CD4-positive, alpha-beta T cell (primary cell): ENCODE measurements around the gene SAMHD1. TPM values are rescaled to one million over a fixed set of nuclear protein-coding genes. Genes with fewer than 3 reads are reported as not detected.

Experiments used
- ATAC-seq: fragments of 200-7000 bp; cut with Tn5 transposase; one replicate; pipeline ENCODE4 v1.10.0; 2022; ENCODE audit warnings: mild to moderate bottlenecking; ENCODE audit not compliant: poor library complexity
- CTCF ChIA-PET: fragments of 350-600 bp; sonication (Branson Sonifier 250); formaldehyde crosslinking; loops from one replicate; lab custom pipeline; 2021; ENCODE audit warnings: antibody characterized with exemption, inconsistent platforms; lab: Charles Lee
- POLR2A ChIA-PET: fragments of 350-600 bp; sonication (Branson Sonifier 250); formaldehyde crosslinking; loops from one replicate; lab custom pipeline; 2021; ENCODE audit warnings: antibody characterized with exemption, inconsistent platforms; lab: Charles Lee
- DNase-seq, 14 experiments: peaks; one replicate each; pipeline ENCODE4 v3.0.0-alpha.2; 2013 to 2020; ENCODE audit warnings: mixed read lengths in 2 of 14
- H3K27ac ChIP-seq, 2 donors: one replicate each; pipeline versions ENCODE4 v1.5.1 to v1.7.0; 2013; ENCODE audit warnings: low read length in 2 of 2, low read depth in 1 of 2, mild to moderate bottlenecking in 1 of 2
- H3K27me3 ChIP-seq, 2 experiments: 1 replicate in 1 of 2; 2 replicates in 1 of 2; pipeline versions ENCODE4 v1.6.1 to v1.7.0; 2013; ENCODE audit warnings: low read length in 2 of 2, control low read depth in 1 of 2, mild to moderate bottlenecking in 1 of 2, moderate library complexity in 1 of 2; ENCODE audit not compliant: insufficient read depth in 2 of 2, control insufficient read depth in 1 of 2
- H3K36me3 ChIP-seq: one replicate; pipeline ENCODE4 v1.6.1; 2013; ENCODE audit warnings: low read length, control low read depth; ENCODE audit not compliant: insufficient read depth
- H3K4me1 ChIP-seq: one replicate; pipeline ENCODE4 v1.6.1; 2013; ENCODE audit warnings: low read length, control low read depth; ENCODE audit not compliant: insufficient read depth
- H3K4me3 ChIP-seq: one replicate; pipeline ENCODE4 v1.5.1; 2013; ENCODE audit warnings: mild to moderate bottlenecking, low read length, moderate library complexity
- H3K9me3 ChIP-seq, 2 experiments: 1 replicate in 1 of 2; 2 replicates in 1 of 2; pipeline versions ENCODE4 v1.6.1 to v1.7.0; 2013; ENCODE audit warnings: low read length in 2 of 2, mild to moderate bottlenecking in 2 of 2, control low read depth in 1 of 2, moderate library complexity in 1 of 2; ENCODE audit not compliant: control insufficient read depth in 1 of 2, insufficient read depth in 1 of 2
- H3K27ac Mint-ChIP-seq: one replicate; pipeline ENCODE4 v1.8.0; 2020; ENCODE audit warnings: mixed read lengths
- H3K27me3 Mint-ChIP-seq: one replicate; pipeline ENCODE4 v1.8.0; 2021; ENCODE audit warnings: mixed read lengths
- H3K36me3 Mint-ChIP-seq: one replicate; pipeline ENCODE4 v1.8.0; 2021; ENCODE audit warnings: low read depth, mixed read lengths
- H3K4me1 Mint-ChIP-seq: one replicate; pipeline ENCODE4 v1.8.0; 2021; ENCODE audit warnings: low read depth, mixed read lengths
- H3K4me3 Mint-ChIP-seq: one replicate; pipeline ENCODE4 v1.8.0; 2020; ENCODE audit warnings: mild to moderate bottlenecking, mixed read lengths
- H3K9me3 Mint-ChIP-seq: one replicate; pipeline ENCODE4 v1.8.0; 2020; ENCODE audit warnings: mixed read lengths
- CTCF ChIP-seq: fragments of 200-600 bp; IDR thresholded peaks from one replicate; pipeline ENCODE4 v1.8.0; 2022; ENCODE audit warnings: antibody characterized with exemption, mild to moderate bottlenecking
- intact Hi-C, 2 experiments: fragments of 100-400 bp; cut with DNase I in 1 of 2; cut with micrococcal nuclease in 1 of 2; formaldehyde crosslinking; loops; one replicate each; pipeline versions ENCODE4 v1.15.1 to v1.9.0; 2023 to 2025; cut with DNase I, micrococcal nuclease
- total RNA-seq, 174 experiments: library from RNA in 2 of 174; stranded (reverse) in 2 of 174; gene quantifications; one replicate each; pipeline ENCODE4 v1.2.3 and lab custom pipeline; 2021 to 2026

Gene SAMHD1
- total RNA-seq, 2 experiments from 2014 or later, result 232 to 239 TPM

- Mint-ChIP-seq H3K27ac (no peak overlapping the region), H3K36me3 (no peaks in the 10 kb centered on the region), H3K4me3 (peak overlapping the region; percentile 85), H3K9me3 (no peaks in the 10 kb centered on the region), H3K4me1 (peaks cover 4% of the 10 kb centered on the region), H3K27me3 (peaks cover 37% of the 10 kb centered on the region)
- intact Hi-C loops, result no loop called here
- peaks cover 0 to 4% of the 10 kb centered on the region in 2 experiments for H3K9me3 ChIP-seq
- ChIA-PET POLR2A (interaction anchor here (1.1 kb wide), 1 partner anchor 21 kb away, joined by 3 read pairs; no protein-coding TSS in a partner anchor), CTCF (interaction anchor here (1.1 kb wide), 1 partner anchor 20 kb away, joined by 3 read pairs; no protein-coding TSS in a partner anchor)
- H3K4me1 ChIP-seq, result peaks cover 7% of the 10 kb centered on the region
- H3K27ac ChIP-seq, result no peak overlapping the region
- no peaks in the 10 kb centered on the region for H3K36me3 ChIP-seq
- no peak overlapping the region for H3K4me3 ChIP-seq
- TF ChIP-seq CTCF, result no peak
- DNase-seq (no peak), ATAC-seq (no peak)
- H3K27me3 ChIP-seq, result peaks cover 14 to 20% of the 10 kb centered on the region in 2 experiments
Observed at GRCh38 chr20:36866164-36866563, 85.3 kb downstream of the SAMHD1 start.

GRCh38 chr20:36865861-36866149 is 85.7 kb downstream of the SAMHD1 start:
- H3K27ac ChIP-seq, result no peak overlapping the region
- peaks cover 39% of the 10 kb centered on the region for H3K27me3 Mint-ChIP-seq
- ChIA-PET POLR2A (no interaction called here), CTCF (no interaction called here)
- H3K27me3 ChIP-seq, result peaks cover 14 to 20% of the 10 kb centered on the region in 2 experiments
- H3K4me1 Mint-ChIP-seq, result peaks cover 4% of the 10 kb centered on the region
- no peaks in the 10 kb centered on the region for H3K9me3 Mint-ChIP-seq
- peak overlapping the region; percentile 85 for H3K4me3 Mint-ChIP-seq
- no peak overlapping the region for H3K4me3 ChIP-seq
- no peaks in the 10 kb centered on the region for H3K36me3 Mint-ChIP-seq
- intact Hi-C loops, result no loop called here
- no peak overlapping the region for H3K27ac Mint-ChIP-seq
- no peak for TF ChIP-seq CTCF
- H3K9me3 ChIP-seq, result peaks cover 0 to 4% of the 10 kb centered on the region in 2 experiments
- no peaks in the 10 kb centered on the region for H3K36me3 ChIP-seq
- no peak for DNase-seq
- ATAC-seq, result no peak
- peaks cover 7% of the 10 kb centered on the region for H3K4me1 ChIP-seq

GRCh38 chr20:36865076-36865860 is 86.2 kb downstream of the SAMHD1 start:
- Mint-ChIP-seq H3K36me3 (no peaks in the 10 kb centered on the region), H3K4me3 (peak overlapping the region; percentile 85), H3K27ac (no peak overlapping the region), H3K9me3 (no peaks in the 10 kb centered on the region), H3K27me3 (peaks cover 39% of the 10 kb centered on the region), H3K4me1 (peaks cover 4% of the 10 kb centered on the region)
- ChIA-PET POLR2A (no interaction called here), CTCF (no interaction called here)
- H3K27me3 ChIP-seq, result peaks cover 14 to 20% of the 10 kb centered on the region in 2 experiments
- no peak for TF ChIP-seq CTCF
- ATAC-seq, result no peak
- no peak for DNase-seq
- intact Hi-C loops, result no loop called here
- H3K4me1 ChIP-seq, result peaks cover 7% of the 10 kb centered on the region
- H3K9me3 ChIP-seq, result peaks cover 0 to 4% of the 10 kb centered on the region in 2 experiments
- H3K36me3 ChIP-seq, result no peaks in the 10 kb centered on the region
- H3K4me3 ChIP-seq, result no peak overlapping the region
- no peak overlapping the region for H3K27ac ChIP-seq
